Suppressor macrophage treated with lipopolysaccharide for 1 hour (primary cell): ENCODE results near the gene PSAP.
"Not testable (repeated sequence)": the region's sequence is repeated elsewhere in the genome, so short reads cannot be mapped to it uniquely, and the experiment has no call there.

Experiments used
- DNase-seq, 3 donors: peaks; one replicate each; pipeline ENCODE4 v3.0.0-alpha.2; 2020 to 2022

Gene PSAP

DNA sequence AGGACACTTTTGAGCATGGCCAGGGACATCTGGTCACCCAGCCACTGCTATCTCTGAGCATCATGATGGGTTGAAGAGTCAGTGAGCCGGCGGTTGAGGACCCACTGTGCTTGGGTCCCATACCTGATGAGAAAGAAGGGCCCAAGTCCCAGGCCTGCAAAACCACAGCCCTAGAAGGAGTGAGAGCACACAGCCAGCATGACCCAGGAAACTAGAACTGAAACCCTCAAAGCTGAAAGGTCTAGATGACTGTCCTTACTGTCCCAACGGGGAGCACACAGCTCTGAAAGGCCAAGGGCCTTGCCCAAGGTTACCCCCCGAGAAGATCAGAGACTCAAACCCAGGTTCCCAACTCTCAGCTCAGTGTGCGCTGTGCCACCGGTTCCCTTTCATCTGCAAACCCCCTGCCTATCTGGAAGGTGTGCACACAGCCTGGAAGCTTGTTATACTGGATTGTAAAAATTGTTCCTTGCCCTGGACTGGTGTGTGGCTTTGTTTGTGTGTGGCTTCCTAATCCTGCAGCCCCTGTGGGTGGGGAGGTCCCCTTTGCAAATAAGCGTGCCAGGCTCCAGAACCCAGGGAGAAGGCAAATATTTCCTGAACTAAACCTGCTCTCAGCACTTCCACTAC, 22.6 kb upstream of the PSAP start:
- peak; percentile 29 to 45 (median 34) for DNase-seq

DNA sequence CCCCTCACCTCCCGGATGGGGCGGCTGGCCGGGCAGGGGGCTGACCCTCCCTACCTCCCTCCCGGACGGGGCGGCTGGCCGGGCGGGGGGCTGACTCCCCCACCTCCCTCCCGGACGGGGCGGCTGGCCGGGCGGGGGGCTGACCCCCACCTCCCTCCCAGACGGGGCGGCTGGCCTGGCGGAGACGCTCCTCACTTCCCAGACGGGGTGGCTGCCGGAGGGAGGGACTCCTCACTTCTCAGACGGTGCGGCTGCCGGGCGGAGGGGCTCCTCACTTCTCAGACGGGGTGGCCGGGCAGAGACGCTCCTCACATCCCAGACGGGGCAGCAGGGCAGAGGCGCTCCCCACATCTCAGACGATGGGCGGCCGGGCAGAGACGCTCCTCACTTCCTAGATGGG, 18.6 kb upstream of the PSAP start:
- not testable (repeated sequence) for DNase-seq

GRCh38 chr10:71868192-71868697, 17.2 kb upstream of the PSAP start:
- peak; percentile 92 to 97 (median 95) for DNase-seq

DNA sequence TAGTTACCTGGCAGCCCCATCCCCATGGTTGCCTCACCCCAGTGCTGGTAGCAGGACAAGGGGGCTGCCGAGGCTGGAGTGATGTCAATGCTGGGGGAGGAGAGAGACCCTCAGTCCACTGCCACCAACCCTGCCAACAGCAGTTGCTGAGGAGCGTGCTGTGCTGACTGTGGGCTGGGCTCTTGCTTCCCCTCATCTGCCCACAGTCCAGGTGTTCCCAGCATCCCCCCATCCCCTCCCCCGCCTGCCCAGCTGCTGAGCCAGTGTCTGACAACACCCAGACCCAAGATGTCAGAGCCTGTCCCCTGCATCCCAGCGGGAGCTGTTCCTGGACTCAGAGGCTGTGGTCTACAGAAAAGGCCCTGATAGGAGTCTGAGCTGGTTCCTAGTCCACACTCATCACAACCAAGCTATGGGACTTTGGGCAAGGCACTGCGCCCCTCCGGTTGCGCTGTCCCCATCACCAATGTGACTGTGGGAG, 14.6 kb upstream of the PSAP start:
- DNase-seq = peak in 1 of 3 donors; percentile 16

DNA sequence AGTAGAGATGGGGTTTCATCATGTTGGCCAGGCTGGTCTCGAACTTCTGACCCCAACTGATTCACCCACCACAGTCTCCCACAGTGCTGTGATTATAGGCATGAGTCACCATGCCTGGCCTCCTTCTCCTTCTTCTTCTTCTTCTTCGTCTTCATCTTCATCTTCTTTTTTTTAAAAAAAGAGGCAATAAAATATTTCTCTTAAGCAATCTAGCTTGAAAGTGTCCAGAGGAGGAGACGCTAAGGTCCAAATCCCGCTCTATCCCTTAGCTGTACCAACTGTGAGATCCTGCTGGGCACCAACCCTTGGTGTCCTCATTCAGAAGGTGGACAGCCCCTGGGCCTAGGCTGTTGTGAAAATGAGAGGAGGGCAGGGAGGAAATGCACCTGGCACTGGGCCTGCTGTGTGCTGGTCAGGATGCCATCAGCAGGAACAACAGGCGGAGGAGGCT, 13.9 kb upstream of the PSAP start:
- peak; percentile 52 to 67 (median 57) for DNase-seq

- DNase-seq = peak in 1 of 3 donors; percentile 17
These were observed 12.2 kb upstream of the PSAP start for GRCh38 chr10:71863203-71863602.

DNA sequence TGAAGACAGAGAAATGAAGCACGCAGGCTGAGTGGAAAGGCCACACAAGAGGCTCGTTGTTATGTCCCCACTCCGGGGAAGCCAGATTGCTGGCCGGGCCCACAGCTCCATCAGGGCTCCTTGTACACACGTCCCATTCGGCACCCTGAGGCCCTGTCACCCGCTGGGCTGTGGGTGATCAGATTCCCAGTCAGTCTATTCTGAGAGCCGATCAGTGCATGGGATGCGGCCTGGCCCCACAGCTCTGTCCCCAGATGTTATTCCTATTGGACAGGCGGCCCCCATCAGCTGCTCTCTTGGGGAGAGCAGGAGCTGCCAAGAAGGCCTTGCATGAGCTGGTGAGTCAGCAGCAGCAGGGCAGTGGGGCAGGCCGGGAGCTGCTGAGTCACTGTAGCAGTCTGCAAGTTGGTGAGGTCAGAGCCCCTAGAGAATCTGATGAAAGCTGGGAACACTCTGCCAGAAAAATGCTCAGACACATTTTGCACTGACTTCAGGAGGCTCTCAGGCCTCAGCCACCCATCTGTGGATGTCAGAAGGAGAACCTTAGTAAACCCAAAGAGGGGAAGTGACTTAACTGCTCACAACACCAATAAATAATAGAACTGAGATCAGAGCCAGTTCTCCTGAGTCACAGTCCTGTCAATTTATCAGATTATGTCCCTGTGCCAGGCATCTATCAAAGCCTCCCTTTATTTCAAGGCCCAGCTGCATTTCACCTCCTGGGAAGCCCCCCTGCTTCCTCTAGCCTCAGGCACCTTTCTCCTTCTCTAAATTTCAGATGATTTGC, 9.4 kb upstream of the PSAP start:
- DNase-seq = peak; percentile 96 to 99 (median 98)

DNA sequence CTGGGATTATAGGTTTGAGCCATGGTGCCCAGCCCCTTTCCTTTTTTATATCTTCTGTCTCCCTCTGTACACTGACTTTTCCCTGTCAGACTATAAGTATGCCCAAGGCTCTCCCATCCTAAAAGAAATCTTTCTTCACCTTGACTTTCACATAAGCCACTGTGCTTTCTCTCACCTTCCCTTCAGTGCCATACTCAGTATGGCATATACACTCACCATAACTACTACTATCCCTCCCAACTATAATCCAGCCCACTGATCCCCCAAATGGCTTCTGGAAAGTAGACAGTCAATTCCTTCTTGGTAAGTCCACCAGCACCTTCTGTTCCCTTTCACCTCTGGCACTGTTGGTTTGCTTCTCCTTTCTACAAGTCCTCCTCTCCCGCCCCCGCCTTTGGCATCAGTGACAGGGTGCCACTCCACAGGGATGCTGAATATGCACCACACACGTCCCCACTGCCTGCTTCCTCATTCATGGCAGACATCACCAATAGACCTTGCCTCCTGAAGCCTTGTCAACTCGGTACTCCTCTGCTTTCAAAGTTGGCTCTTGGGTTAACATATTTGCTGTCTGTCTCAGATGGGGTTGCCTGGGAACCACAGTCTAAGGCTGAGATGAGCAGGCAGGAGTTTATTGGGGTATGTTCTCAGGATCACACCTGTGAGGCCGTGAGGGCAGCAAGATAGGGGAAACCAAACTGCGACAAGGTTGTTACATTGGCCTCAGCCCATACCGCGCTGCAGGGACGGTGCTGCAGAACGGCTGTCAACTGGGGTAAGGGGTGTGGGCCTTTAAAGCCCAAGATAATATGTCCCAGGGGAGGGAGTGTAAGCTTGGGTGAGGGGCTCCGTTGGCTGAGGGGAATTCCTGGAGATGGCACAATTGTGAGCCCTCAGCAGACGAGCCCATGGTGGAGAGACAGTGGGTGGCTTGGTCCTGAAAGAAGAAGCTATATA, 7.2 kb upstream of the PSAP start:
- DNase-seq = peak; percentile 90 to 93 (median 91)

GRCh38 chr10:71856619-71857018, 5.6 kb upstream of the PSAP start:
- no peak for DNase-seq

GRCh38 chr10:71854031-71854430, 3.0 kb upstream of the PSAP start:
- no peak for DNase-seq

DNA sequence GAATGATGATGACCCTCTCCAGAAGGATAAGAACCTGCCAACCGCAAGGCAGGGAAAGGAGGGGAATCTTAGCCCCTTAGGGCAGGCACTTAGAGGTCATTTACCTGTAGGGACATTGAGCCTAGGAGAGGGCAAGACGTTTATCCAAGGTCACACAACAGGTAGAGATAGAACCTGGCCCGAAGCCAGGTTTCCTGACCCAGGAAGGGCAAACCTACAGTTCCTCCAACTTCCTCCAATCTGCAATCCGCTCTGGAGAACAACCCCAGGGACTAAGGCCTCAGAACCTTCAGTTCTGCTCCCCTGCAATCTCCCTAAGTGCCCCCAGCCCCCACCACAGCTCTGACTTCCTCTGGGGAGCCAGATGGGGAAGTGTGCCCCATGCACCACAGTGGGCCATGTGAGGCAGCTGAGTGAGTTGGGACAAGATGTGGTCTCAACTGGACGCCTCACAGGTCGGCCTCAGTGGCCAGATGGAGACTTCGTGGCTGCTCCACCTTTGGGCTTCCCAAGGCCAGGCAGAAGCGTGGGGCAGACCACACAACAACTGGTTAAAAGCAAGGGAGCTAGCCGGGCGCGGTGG, 1.4 kb upstream of the PSAP start:
- DNase-seq = peak; percentile 73 to 84 (median 73)

GRCh38 chr10:71851465-71852095, 529 bp upstream of the PSAP start:
- peak; percentile 73 to 77 (median 76) for DNase-seq

- no peak for DNase-seq
These were observed 869 bp downstream of the PSAP start for GRCh38 chr10:71850021-71850742.

- DNase-seq = peak in 1 of 3 donors; percentile 51
These were observed 1.6 kb downstream of the PSAP start for GRCh38 chr10:71849461-71849908.

GRCh38 chr10:71848325-71849275, 2.5 kb downstream of the PSAP start:
- peak; percentile 55 to 80 (median 68) for DNase-seq

GRCh38 chr10:71847418-71847817, 3.6 kb downstream of the PSAP start:
- DNase-seq = no peak

DNA sequence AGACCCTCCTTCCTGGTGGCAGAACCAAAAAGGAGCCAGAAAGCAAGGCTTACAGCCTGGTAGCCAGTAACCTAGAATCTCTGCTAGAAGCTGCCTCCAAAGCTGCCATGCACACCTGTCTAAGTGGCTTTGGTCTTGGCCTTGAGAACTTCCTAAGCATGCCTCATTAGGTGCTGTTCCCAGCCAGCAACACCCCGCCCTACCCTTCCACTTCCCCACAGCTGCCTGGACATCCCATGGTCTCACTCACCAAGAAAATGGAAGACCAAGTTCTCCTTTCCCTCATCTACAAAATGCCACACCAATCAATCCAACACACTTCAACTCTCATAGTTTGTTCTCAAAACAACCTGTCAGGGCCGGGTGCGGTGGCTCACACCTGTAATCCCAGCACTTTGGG, 4.2 kb downstream of the PSAP start:
- DNase-seq = peak; percentile 73 to 81 (median 79)

DNA sequence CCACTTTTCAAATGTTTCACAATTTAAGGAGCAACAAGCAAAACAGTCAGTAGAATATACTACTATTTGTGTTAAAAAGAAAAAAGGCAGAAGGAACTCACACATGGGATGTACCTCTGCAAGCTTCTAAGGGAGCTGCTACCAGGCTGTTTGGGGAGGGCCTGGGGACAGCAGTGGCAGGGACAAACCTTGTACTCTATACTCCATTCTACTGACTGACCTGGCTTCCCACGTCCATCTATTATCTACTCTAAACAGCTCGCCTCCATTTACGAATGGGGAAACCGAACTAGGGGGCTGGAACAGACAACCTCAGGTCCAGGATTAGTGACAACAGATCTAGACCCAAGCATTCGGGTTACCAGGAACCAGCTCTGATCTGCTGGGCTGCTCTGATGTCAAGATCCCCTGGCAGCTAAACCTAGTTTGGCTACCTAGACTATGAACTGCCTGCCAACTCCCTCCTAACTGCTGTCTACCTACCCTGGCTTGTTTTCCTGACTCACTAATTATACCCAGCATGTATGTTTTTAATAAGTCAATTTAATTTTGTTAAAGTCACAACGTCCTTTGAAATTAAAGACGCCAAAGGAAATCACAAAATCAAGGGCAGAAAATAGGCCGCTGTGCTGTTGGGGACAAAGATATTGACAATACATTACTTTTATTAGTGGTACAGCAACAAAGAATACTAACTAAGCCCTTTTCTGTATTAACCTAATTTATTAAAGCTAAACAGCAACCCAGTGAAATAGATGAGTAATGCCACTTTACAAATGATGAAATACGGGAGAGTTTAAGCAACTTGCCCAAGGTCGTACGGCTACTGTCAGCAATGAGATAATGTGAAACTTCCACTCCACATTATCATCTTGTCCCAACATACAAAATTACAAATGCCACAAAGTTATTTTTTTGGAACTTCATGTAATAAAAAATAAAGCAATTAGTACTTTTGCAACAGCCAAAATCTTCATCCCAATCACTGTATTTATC, 5.3 kb downstream of the PSAP start:
- DNase-seq = peak; percentile 71 to 92 (median 80)
